Astrocyte (in vitro differentiated cells and primary cell): Measurements from ENCODE around the gene CTNND2. TPM values are rescaled to one million over a fixed set of nuclear protein-coding genes. Genes with fewer than 3 reads are reported as not detected.

ENCODE experiments used
- DNase-seq: peaks from one replicate; pipeline ENCODE4 v3.0.0-alpha.2; 2010; ENCODE audit warnings: low read depth
- FAIRE-seq: peaks from 2 replicates; lab custom pipeline; 2011; peaks lifted over from hg19 to GRCh38; lab: Jason Lieb, UNC
- H2AFZ ChIP-seq: 2 replicates; pipeline ENCODE4 v1.6.0; 2012; ENCODE audit warnings: low read depth, low read length, inconsistent platforms
- H3K27ac ChIP-seq: 2 replicates; pipeline ENCODE4 v1.5.1; 2011; ENCODE audit warnings: low read depth, low read length, inconsistent platforms
- H3K27me3 ChIP-seq: 2 replicates; pipeline ENCODE4 v1.6.0; 2011; ENCODE audit warnings: low read length, inconsistent platforms; ENCODE audit not compliant: insufficient read depth
- H3K36me3 ChIP-seq: 2 replicates; pipeline ENCODE4 v1.5.1; 2011; ENCODE audit warnings: low read length, inconsistent platforms; ENCODE audit not compliant: insufficient read depth
- H3K4me1 ChIP-seq: 2 replicates; pipeline ENCODE4 v1.5.1; 2011; ENCODE audit warnings: low read length, inconsistent platforms; ENCODE audit not compliant: insufficient read depth
- H3K4me2 ChIP-seq: 2 replicates; pipeline ENCODE4 v1.6.0; 2012; ENCODE audit warnings: low read length, inconsistent platforms
- H3K4me3 ChIP-seq: 2 replicates; pipeline ENCODE4 v1.5.1; 2011; ENCODE audit warnings: low read depth, mild to moderate bottlenecking, low read length, inconsistent platforms; ENCODE audit not compliant: insufficient read depth
- H3K79me2 ChIP-seq: 2 replicates; pipeline ENCODE4 v1.6.0; 2012; ENCODE audit warnings: mild to moderate bottlenecking, low read length, inconsistent platforms; ENCODE audit not compliant: insufficient read depth
- H3K9ac ChIP-seq: 2 replicates; pipeline ENCODE4 v1.6.0; 2012; ENCODE audit warnings: mild to moderate bottlenecking, low read length, inconsistent platforms
- H3K9me3 ChIP-seq: 2 replicates; pipeline ENCODE4 v1.5.1; 2012; ENCODE audit warnings: low read depth, mild to moderate bottlenecking, low read length, inconsistent platforms; ENCODE audit not compliant: insufficient read depth
- H4K20me1 ChIP-seq: 2 replicates; pipeline ENCODE4 v1.6.0; 2012; ENCODE audit warnings: low read length, inconsistent platforms; ENCODE audit not compliant: insufficient read depth
- H3K27ac Mint-ChIP-seq: one replicate; pipeline ENCODE4 v1.8.0; 2021; ENCODE audit warnings: mild to moderate bottlenecking, mixed read lengths; ENCODE audit not compliant: unreplicated experiment
- H3K27me3 Mint-ChIP-seq: one replicate; pipeline ENCODE4 v1.8.0; 2021; ENCODE audit warnings: low read depth, mixed read lengths; ENCODE audit not compliant: unreplicated experiment
- H3K36me3 Mint-ChIP-seq: one replicate; pipeline ENCODE4 v1.8.0; 2021; ENCODE audit warnings: low read depth, mixed read lengths; ENCODE audit not compliant: unreplicated experiment
- H3K4me1 Mint-ChIP-seq: one replicate; pipeline ENCODE4 v1.8.0; 2021; ENCODE audit warnings: low read depth, mixed read lengths; ENCODE audit not compliant: unreplicated experiment
- H3K4me3 Mint-ChIP-seq: one replicate; pipeline ENCODE4 v1.8.0; 2021; ENCODE audit warnings: mild to moderate bottlenecking, moderate library complexity, mixed read lengths; ENCODE audit not compliant: unreplicated experiment
- H3K9me3 Mint-ChIP-seq: one replicate; pipeline ENCODE4 v1.8.0; 2021; ENCODE audit warnings: mild to moderate bottlenecking, mixed read lengths; ENCODE audit not compliant: unreplicated experiment
- CTCF ChIP-seq: IDR thresholded peaks from 2 replicates; pipeline ENCODE4 v1.5.1; 2011; ENCODE audit warnings: low read depth, mild to moderate bottlenecking, inconsistent platforms, low read length, moderate library complexity; ENCODE audit not compliant: insufficient read depth
- EZH2 ChIP-seq: IDR thresholded peaks from 2 replicates; pipeline ENCODE4 v1.6.1; 2012; ENCODE audit warnings: mild to moderate bottlenecking, low read length, inconsistent platforms; ENCODE audit not compliant: insufficient read depth
- total RNA-seq: library from RNA; stranded (reverse); gene quantifications from 2 replicates; pipeline ENCODE4 v1.2.1, GENCODE V29; 2021

CTNND2 gene
- total RNA-seq, 1 donor from 2014 or later, result 4.5 TPM

GRCh38 chr5:11607944-11608483 is 296.2 kb downstream of the CTNND2 start:
- no peaks in the 10 kb centered on the region for H3K27me3 Mint-ChIP-seq
- no peaks in the 10 kb centered on the region for H3K4me1 ChIP-seq
- DNase-seq (peak; percentile 12), FAIRE-seq (no peak)
- H3K36me3 Mint-ChIP-seq, result no peaks in the 10 kb centered on the region
- no peaks in the 10 kb centered on the region for H3K79me2 ChIP-seq
- H3K4me1 Mint-ChIP-seq, result no peaks in the 10 kb centered on the region
- no peaks in the 10 kb centered on the region for H3K36me3 ChIP-seq
- no peaks in the 10 kb centered on the region for H3K27me3 ChIP-seq
- H3K27ac ChIP-seq, result no peak overlapping the region
- H3K9me3 ChIP-seq, result no peaks in the 10 kb centered on the region
- H3K9me3 Mint-ChIP-seq, result no peaks in the 10 kb centered on the region
- no peak overlapping the region for H3K27ac Mint-ChIP-seq
- H3K4me2 ChIP-seq, result no peak overlapping the region
- no peak for TF ChIP-seq EZH2
- no peak for TF ChIP-seq CTCF
- H4K20me1 ChIP-seq, result no peaks in the 10 kb centered on the region
- H3K9ac ChIP-seq, result no peak overlapping the region
- no peak overlapping the region for H3K4me3 Mint-ChIP-seq
- H2AFZ ChIP-seq, result no peak overlapping the region
- no peak overlapping the region for H3K4me3 ChIP-seq

- no peaks in the 10 kb centered on the region for H3K36me3 ChIP-seq
- Mint-ChIP-seq H3K4me3 (no peak overlapping the region), H3K4me1 (no peaks in the 10 kb centered on the region), H3K9me3 (no peaks in the 10 kb centered on the region), H3K27ac (no peak overlapping the region), H3K27me3 (no peaks in the 10 kb centered on the region), H3K36me3 (no peaks in the 10 kb centered on the region)
- FAIRE-seq, result no peak
- no peaks in the 10 kb centered on the region for H3K4me1 ChIP-seq
- H3K27ac ChIP-seq, result no peak overlapping the region
- H3K9ac ChIP-seq, result no peak overlapping the region
- H4K20me1 ChIP-seq, result no peaks in the 10 kb centered on the region
- H3K79me2 ChIP-seq, result no peaks in the 10 kb centered on the region
- no peaks in the 10 kb centered on the region for H3K9me3 ChIP-seq
- TF ChIP-seq EZH2, result no peak
- no peak for TF ChIP-seq CTCF
- no peak overlapping the region for H2AFZ ChIP-seq
- no peaks in the 10 kb centered on the region for H3K27me3 ChIP-seq
- no peak for DNase-seq
- no peak overlapping the region for H3K4me3 ChIP-seq
- no peak overlapping the region for H3K4me2 ChIP-seq
Observed at GRCh38 chr5:11602298-11602697, 301.9 kb downstream of the CTNND2 start.

GRCh38 chr5:11599499-11599898 is 304.7 kb downstream of the CTNND2 start:
- Histone ChIP-seq H3K4me1 (peaks cover 11% of the 10 kb centered on the region), H3K36me3 (no peaks in the 10 kb centered on the region), H3K9ac (no peak overlapping the region), H3K27ac (no peak overlapping the region), H4K20me1 (no peaks in the 10 kb centered on the region), H3K27me3 (no peaks in the 10 kb centered on the region), H3K4me2 (no peak overlapping the region), H2AFZ (no peak overlapping the region), H3K9me3 (no peaks in the 10 kb centered on the region), H3K4me3 (no peak overlapping the region), H3K79me2 (no peaks in the 10 kb centered on the region)
- FAIRE-seq, result no peak
- no peak overlapping the region for H3K27ac Mint-ChIP-seq
- no peaks in the 10 kb centered on the region for H3K36me3 Mint-ChIP-seq
- peaks cover 4% of the 10 kb centered on the region for H3K4me1 Mint-ChIP-seq
- TF ChIP-seq EZH2 (no peak), CTCF (no peak)
- H3K4me3 Mint-ChIP-seq, result no peak overlapping the region
- DNase-seq, result no peak
- no peaks in the 10 kb centered on the region for H3K27me3 Mint-ChIP-seq
- no peaks in the 10 kb centered on the region for H3K9me3 Mint-ChIP-seq
